ENCODE results near the gene NR1I3.

DNA sequence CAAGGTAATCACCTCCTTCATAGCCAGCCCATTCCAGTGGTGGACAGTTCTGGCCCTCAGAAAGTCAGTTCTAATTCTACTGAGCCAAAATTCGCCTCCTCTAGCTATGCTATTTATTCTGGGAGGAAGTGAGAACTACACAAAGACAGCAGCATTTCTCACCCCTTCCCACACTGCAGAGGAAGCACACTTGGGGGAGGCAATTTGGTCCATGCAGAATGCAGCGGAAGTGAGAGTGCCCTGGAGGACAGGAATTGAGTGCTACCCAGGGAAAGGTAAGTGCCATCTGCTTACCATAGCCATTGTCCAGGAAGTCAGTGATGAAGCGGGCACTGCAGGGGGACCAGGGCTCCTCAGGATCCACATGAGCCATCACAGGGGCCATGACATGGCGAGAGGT is 42.8 kb downstream of the NR1I3 start:
- no peak for TF ChIP-seq POLR2A (IDR thresholded peaks at IDR 0.05)
- TF ChIP-seq, protein P1, sequence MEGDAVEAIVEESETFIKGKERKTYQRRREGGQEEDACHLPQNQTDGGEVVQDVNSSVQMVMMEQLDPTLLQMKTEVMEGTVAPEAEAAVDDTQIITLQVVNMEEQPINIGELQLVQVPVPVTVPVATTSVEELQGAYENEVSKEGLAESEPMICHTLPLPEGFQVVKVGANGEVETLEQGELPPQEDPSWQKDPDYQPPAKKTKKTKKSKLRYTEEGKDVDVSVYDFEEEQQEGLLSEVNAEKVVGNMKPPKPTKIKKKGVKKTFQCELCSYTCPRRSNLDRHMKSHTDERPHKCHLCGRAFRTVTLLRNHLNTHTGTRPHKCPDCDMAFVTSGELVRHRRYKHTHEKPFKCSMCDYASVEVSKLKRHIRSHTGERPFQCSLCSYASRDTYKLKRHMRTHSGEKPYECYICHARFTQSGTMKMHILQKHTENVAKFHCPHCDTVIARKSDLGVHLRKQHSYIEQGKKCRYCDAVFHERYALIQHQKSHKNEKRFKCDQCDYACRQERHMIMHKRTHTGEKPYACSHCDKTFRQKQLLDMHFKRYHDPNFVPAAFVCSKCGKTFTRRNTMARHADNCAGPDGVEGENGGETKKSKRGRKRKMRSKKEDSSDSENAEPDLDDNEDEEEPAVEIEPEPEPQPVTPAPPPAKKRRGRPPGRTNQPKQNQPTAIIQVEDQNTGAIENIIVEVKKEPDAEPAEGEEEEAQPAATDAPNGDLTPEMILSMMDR (IDR thresholded peaks at IDR 0.05) = no peak

All from lower leg skin (tissue), 3 donors.